HepG2 (cell line): ENCODE data around the gene PPARA. TPM values are rescaled to one million over a fixed set of nuclear protein-coding genes. Genes with fewer than 3 reads are reported as not detected.

ENCODE experiments used
- ARNT2 ChIP-seq: sonication (generic); formaldehyde crosslinking; IDR thresholded peaks from 2 replicates; pipeline ENCODE4 v1.8.0; 2022; ENCODE audit warnings: mild to moderate bottlenecking, low read depth, missing genetic modification reagents, moderate library complexity
- EHMT2 ChIP-seq: fragments of 200-600 bp; sonication (generic); IDR thresholded peaks from 2 replicates; pipeline ENCODE4 v1.7.0; 2017; ENCODE audit warnings: antibody characterized with exemption, low read depth, low read length, borderline replicate concordance
- HDAC6 ChIP-seq: fragments of 200-600 bp; sonication (generic); IDR thresholded peaks from 2 replicates; pipeline ENCODE4 v1.7.0; 2017; ENCODE audit warnings: mild to moderate bottlenecking, antibody characterized with exemption, low read length, low read depth
- HHEX ChIP-seq: IDR thresholded peaks from 2 replicates; pipeline ENCODE4 v1.6.1; 2016; ENCODE audit warnings: control low read depth
- HMG20B ChIP-seq: conservative IDR thresholded peaks from 2 replicates; pipeline ENCODE4 v1.6.1; 2016; ENCODE audit warnings: missing genetic modification reagents, missing compliant biosample characterization
- MED1 ChIP-seq: sonication (generic); formaldehyde crosslinking; IDR thresholded peaks from 2 replicates; pipeline ENCODE4 v1.4.0; 2020; ENCODE audit warnings: missing genetic modification reagents
- MEIS1 ChIP-seq: sonication (generic); formaldehyde crosslinking; IDR thresholded peaks from 2 replicates; pipeline ENCODE4 v1.9.0; 2021; ENCODE audit warnings: mild to moderate bottlenecking, missing genetic modification reagents, moderate library complexity, borderline replicate concordance
- MTF2 ChIP-seq: sonication (generic); formaldehyde crosslinking; IDR thresholded peaks from 2 replicates; pipeline ENCODE4 v1.5.0; 2020; ENCODE audit warnings: missing genetic modification reagents, borderline replicate concordance
- NR1H2 ChIP-seq: sonication (generic); formaldehyde crosslinking; IDR thresholded peaks from 2 replicates; pipeline ENCODE4 v1.8.1; 2022; ENCODE audit warnings: low read depth, missing genetic modification reagents, borderline replicate concordance
- PHF20 ChIP-seq: sonication (generic); formaldehyde crosslinking; IDR thresholded peaks from 2 replicates; pipeline ENCODE4 v1.5.0; 2020; ENCODE audit warnings: mild to moderate bottlenecking, missing genetic modification reagents
- PITX1 ChIP-seq: sonication (generic); formaldehyde crosslinking; IDR thresholded peaks from 2 replicates; pipeline ENCODE4 v1.5.1; 2020; ENCODE audit warnings: mild to moderate bottlenecking, missing genetic modification reagents
- TOE1 ChIP-seq: sonication (generic); formaldehyde crosslinking; IDR thresholded peaks from 2 replicates; pipeline ENCODE4 v1.4.0; 2020; ENCODE audit warnings: mild to moderate bottlenecking, missing genetic modification reagents
- ZNF274 ChIP-seq: sonication (generic); formaldehyde crosslinking; IDR thresholded peaks from 2 replicates; pipeline ENCODE4 v1.5.1; 2020; ENCODE audit warnings: mild to moderate bottlenecking, missing genetic modification reagents
- ZNF350 ChIP-seq: sonication (generic); formaldehyde crosslinking; IDR thresholded peaks from 2 replicates; pipeline ENCODE4 v1.4.0; 2020; ENCODE audit warnings: mild to moderate bottlenecking, low read depth, missing genetic modification reagents, borderline replicate concordance
- ZNF713 ChIP-seq: sonication (generic); formaldehyde crosslinking; IDR thresholded peaks from 2 replicates; pipeline ENCODE4 v1.4.0; 2020; ENCODE audit warnings: mild to moderate bottlenecking, missing genetic modification reagents
- polyA plus RNA-seq, 8 experiments: library from polyadenylated mRNA; depleted of rRNA in 3 of 8; stranded (reverse) in 7 of 8; unstranded in 1 of 8; fragments of >200 nt; fragmentation: Illumina TruSeq in 4 of 8; extraction: Trizol in 4 of 8; gene quantifications; 2 replicates each; pipeline versions ENCODE4 v1.2.1 to v1.2.3, GENCODE V29; 2011 to 2016; ENCODE audit warnings: low read depth in 4 of 8, missing spikeins in 1 of 8, mixed read lengths in 1 of 8; ENCODE audit not compliant: insufficient read depth in 1 of 8
- total RNA-seq, 5 experiments: library from RNA; depleted of rRNA; stranded (reverse); fragments of >200 nt; fragmentation: Illumina TruSeq; extraction: Trizol; gene quantifications; 2 replicates each; pipeline ENCODE4 v1.2.3, GENCODE V29; 2016; ENCODE audit warnings: low read depth in 1 of 5
- TF ChIP-seq, protein P1 (sequence below): sonication (generic); formaldehyde crosslinking; IDR thresholded peaks from 2 replicates; pipeline ENCODE4 v1.8.0; 2022; ENCODE audit warnings: missing genetic modification reagents, mild to moderate bottlenecking, moderate library complexity, borderline replicate concordance
- TF ChIP-seq, protein P2 (sequence below): sonication (generic); formaldehyde crosslinking; IDR thresholded peaks from 2 replicates; pipeline ENCODE4 v1.4.0; 2020; ENCODE audit warnings: mild to moderate bottlenecking, missing genetic modification reagents, borderline replicate concordance
- TF ChIP-seq, protein P3 (sequence below): sonication (generic); formaldehyde crosslinking; IDR thresholded peaks from 2 replicates; pipeline ENCODE4 v1.8.1; 2023; ENCODE audit warnings: mild to moderate bottlenecking, moderate library complexity, missing genetic modification reagents
- TF ChIP-seq, protein P4 (sequence below): sonication (generic); formaldehyde crosslinking; IDR thresholded peaks from 2 replicates; pipeline ENCODE4 v1.8.1; 2022; ENCODE audit warnings: mild to moderate bottlenecking, missing genetic modification reagents
- TF ChIP-seq, protein P5 (sequence below): sonication (generic); formaldehyde crosslinking; IDR thresholded peaks from 2 replicates; pipeline ENCODE4 v1.8.0; 2022; ENCODE audit warnings: mild to moderate bottlenecking, missing genetic modification reagents, moderate library complexity

Gene PPARA
- total and polyA plus RNA-seq, 2 of the 13 experiments (the other 11 are each of a cell fraction or from before 2014, with no cell fraction given): 18.2 to 24.7 TPM

DNA sequence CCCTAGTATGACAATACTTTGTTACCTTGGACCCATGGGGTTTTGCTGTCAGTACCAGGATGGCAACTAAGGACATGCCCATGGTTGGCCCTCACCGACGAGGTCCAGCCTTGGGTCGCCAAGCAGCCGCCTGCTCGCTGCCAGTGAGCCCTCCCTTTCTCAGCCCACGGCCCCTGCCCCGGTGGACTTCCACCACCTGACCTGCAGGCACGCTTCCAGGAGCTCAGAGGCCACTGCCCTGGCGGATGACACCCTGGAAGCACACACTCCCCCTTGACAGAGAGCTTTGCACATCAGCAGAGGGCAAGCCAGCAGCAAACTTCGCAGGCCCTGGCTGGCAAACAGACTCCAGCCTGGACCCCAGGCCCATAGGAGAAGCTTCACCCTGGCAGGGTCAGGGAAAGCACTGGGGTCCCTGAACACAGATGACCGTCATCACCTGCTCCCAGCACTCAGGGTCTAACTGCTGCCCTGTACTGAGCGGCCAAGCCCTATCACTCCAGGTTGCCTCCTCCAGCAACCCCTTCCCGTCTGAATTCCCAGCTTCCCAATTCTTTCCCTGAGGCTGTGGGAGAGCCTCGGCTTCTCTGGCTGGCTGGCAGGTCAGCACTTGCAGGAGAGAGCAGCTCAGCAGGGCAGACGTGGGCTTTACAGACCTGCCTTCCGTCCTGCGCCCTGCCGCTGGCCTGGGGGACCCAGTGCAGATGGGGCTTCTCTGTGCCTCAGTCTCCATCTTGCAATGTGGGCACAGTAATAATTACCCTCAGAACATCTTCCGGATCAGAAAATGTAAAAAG, 2.7 kb upstream of the PPARA start (continued):
- TF ChIP-seq ZNF350 (CRISPR knock-in tag) (0 out of 2 replicates have a peak, but pooled peaks have one; percentile 21), HHEX (CRISPR knock-in tag) (0 out of 2 replicates have a peak, but pooled peaks have one; percentile 30), ZNF274 (CRISPR knock-in tag) (no peak), ZNF713 (CRISPR knock-in tag) (no peak), MEIS1 (CRISPR knock-in tag) (peak; percentile 93), PITX1 (CRISPR knock-in tag) (peak; percentile 85), PHF20 (CRISPR knock-in tag) (no peak), EHMT2 (no peak), ARNT2 (CRISPR knock-in tag) (0 out of 2 replicates have a peak, but pooled peaks have one; percentile 82), MTF2 (no peak), MED1 (peak; percentile 83), HMG20B (CRISPR knock-in tag) (no peak), TOE1 (CRISPR knock-in tag) (no peak), HDAC6 (no peak), NR1H2 (CRISPR knock-in tag) (no peak)
- TF ChIP-seq, protein P1, sequence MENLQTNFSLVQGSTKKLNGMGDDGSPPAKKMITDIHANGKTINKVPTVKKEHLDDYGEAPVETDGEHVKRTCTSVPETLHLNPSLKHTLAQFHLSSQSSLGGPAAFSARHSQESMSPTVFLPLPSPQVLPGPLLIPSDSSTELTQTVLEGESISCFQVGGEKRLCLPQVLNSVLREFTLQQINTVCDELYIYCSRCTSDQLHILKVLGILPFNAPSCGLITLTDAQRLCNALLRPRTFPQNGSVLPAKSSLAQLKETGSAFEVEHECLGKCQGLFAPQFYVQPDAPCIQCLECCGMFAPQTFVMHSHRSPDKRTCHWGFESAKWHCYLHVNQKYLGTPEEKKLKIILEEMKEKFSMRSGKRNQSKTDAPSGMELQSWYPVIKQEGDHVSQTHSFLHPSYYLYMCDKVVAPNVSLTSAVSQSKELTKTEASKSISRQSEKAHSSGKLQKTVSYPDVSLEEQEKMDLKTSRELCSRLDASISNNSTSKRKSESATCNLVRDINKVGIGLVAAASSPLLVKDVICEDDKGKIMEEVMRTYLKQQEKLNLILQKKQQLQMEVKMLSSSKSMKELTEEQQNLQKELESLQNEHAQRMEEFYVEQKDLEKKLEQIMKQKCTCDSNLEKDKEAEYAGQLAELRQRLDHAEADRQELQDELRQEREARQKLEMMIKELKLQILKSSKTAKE (CRISPR knock-in tag): 0 out of 2 replicates have a peak, but pooled peaks have one; percentile 57
- TF ChIP-seq, protein P2, sequence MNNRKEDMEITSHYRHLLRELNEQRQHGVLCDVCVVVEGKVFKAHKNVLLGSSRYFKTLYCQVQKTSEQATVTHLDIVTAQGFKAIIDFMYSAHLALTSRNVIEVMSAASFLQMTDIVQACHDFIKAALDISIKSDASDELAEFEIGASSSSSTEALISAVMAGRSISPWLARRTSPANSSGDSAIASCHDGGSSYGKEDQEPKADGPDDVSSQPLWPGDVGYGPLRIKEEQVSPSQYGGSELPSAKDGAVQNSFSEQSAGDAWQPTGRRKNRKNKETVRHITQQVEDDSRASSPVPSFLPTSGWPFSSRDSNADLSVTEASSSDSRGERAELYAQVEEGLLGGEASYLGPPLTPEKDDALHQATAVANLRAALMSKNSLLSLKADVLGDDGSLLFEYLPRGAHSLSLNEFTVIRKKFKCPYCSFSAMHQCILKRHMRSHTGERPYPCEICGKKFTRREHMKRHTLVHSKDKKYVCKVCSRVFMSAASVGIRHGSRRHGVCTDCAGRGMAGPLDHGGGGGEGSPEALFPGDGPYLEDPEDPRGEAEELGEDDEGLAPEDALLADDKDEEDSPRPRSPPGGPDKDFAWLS: no peak
- TF ChIP-seq, protein P3, sequence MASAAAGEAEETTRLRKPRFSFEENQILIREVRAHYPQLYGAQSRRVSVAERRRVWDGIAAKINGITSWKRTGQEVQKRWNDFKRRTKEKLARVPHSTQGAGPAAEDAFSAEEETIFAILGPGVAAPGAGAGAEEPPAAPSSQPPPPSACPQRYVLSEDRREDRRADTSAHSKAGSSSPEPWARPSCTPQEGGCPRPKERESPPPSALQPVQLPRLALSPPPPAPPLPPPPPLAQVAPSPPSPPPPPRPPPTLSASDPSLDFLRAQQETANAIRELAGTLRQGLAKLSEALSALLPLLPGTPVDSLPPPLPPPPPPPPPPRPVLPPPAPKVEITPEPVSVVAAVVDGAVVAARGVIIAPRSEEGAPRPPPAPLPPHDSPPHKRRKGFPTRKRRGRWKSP (CRISPR knock-in tag): peak; percentile 48; the same call in 1 of the 2 replicates
- TF ChIP-seq, protein P4, sequence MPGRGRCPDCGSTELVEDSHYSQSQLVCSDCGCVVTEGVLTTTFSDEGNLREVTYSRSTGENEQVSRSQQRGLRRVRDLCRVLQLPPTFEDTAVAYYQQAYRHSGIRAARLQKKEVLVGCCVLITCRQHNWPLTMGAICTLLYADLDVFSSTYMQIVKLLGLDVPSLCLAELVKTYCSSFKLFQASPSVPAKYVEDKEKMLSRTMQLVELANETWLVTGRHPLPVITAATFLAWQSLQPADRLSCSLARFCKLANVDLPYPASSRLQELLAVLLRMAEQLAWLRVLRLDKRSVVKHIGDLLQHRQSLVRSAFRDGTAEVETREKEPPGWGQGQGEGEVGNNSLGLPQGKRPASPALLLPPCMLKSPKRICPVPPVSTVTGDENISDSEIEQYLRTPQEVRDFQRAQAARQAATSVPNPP: no peak
- TF ChIP-seq, protein P5, sequence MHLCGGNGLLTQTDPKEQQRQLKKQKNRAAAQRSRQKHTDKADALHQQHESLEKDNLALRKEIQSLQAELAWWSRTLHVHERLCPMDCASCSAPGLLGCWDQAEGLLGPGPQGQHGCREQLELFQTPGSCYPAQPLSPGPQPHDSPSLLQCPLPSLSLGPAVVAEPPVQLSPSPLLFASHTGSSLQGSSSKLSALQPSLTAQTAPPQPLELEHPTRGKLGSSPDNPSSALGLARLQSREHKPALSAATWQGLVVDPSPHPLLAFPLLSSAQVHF (CRISPR knock-in tag): no peak
